Calu3 (cell line): ENCODE measurements around the gene MED27. TPM values are rescaled to one million over a fixed set of nuclear protein-coding genes. Genes with fewer than 3 reads are reported as not detected.

Experiments
- BruUV-seq: library from RNA; stranded (reverse); fragments of 400-500 nt; replicated peaks from 2 replicates; lab custom pipeline; 2021; lab: Mats Ljungman, UMichigan
- CTCF ChIA-PET: fragments of 300-600 bp; sonication (Branson Sonifier 250); formaldehyde crosslinking; loops from one replicate; lab custom pipeline; 2022; ENCODE audit warnings: antibody characterized with exemption; lab: Charles Lee
- DNase-seq: peaks from one replicate; pipeline ENCODE4 v3.0.0; 2022
- H3K27ac Mint-ChIP-seq: one replicate; pipeline ENCODE4 v1.8.0; 2022; ENCODE audit warnings: mixed read lengths; ENCODE audit not compliant: unreplicated experiment
- H3K27me3 Mint-ChIP-seq: one replicate; pipeline ENCODE4 v1.8.0; 2022; ENCODE audit warnings: mixed read lengths; ENCODE audit not compliant: unreplicated experiment
- H3K36me3 Mint-ChIP-seq: one replicate; pipeline ENCODE4 v1.8.0; 2022; ENCODE audit warnings: mild to moderate bottlenecking, moderate library complexity, mixed read lengths; ENCODE audit not compliant: insufficient read depth, unreplicated experiment
- H3K4me1 Mint-ChIP-seq: one replicate; pipeline ENCODE4 v1.8.0; 2022; ENCODE audit warnings: mild to moderate bottlenecking, low read depth, mixed read lengths; ENCODE audit not compliant: unreplicated experiment
- H3K4me3 Mint-ChIP-seq: one replicate; pipeline ENCODE4 v1.8.0; 2022; ENCODE audit warnings: mild to moderate bottlenecking, low read depth, moderate library complexity, mixed read lengths; ENCODE audit not compliant: unreplicated experiment
- H3K9me3 Mint-ChIP-seq: one replicate; pipeline ENCODE4 v1.8.0; 2022; ENCODE audit warnings: low read depth, mixed read lengths; ENCODE audit not compliant: unreplicated experiment
- CTCF ChIP-seq: fragments of 200-600 bp; IDR thresholded peaks from one replicate; pipeline ENCODE4 v1.8.0; 2022; ENCODE audit warnings: antibody characterized with exemption; ENCODE audit not compliant: unreplicated experiment
- intact Hi-C: fragments of 100-400 bp; cut with micrococcal nuclease; formaldehyde crosslinking; loops from one replicate; pipeline ENCODE4 v1.10.0; 2022; ENCODE audit not compliant: unreplicated experiment
- total RNA-seq: library from RNA; stranded (reverse); gene quantifications from 2 replicates; pipeline ENCODE4 v1.2.3, GENCODE V29; 2022

MED27 gene
- total RNA-seq, 1 experiment from 2014 or later = 19.3 TPM

- BruUV-seq = no TSS peak
- Mint-ChIP-seq H3K4me3 (no peak overlapping the region), H3K27me3 (no peaks in the 10 kb centered on the region), H3K9me3 (peaks cover 2% of the 10 kb centered on the region), H3K4me1 (peaks cover 18% of the 10 kb centered on the region), H3K27ac (no peak overlapping the region), H3K36me3 (no peaks in the 10 kb centered on the region)
- intact Hi-C loops = no loop called here
- TF ChIP-seq CTCF = no peak
- no peak for DNase-seq
- CTCF ChIA-PET = no interaction called here
Measured at GRCh38 chr9:132020820-132021510, 58.7 kb downstream of the MED27 start.

GRCh38 chr9:132020272-132020671 lies 59.4 kb downstream of the MED27 start:
- intact Hi-C loops = no loop called here
- CTCF ChIA-PET = no interaction called here
- H3K27ac Mint-ChIP-seq = no peak overlapping the region
- no peak overlapping the region for H3K4me3 Mint-ChIP-seq
- no peaks in the 10 kb centered on the region for H3K36me3 Mint-ChIP-seq
- no peak for TF ChIP-seq CTCF
- peaks cover 18% of the 10 kb centered on the region for H3K4me1 Mint-ChIP-seq
- peaks cover 2% of the 10 kb centered on the region for H3K9me3 Mint-ChIP-seq
- BruUV-seq = no TSS peak
- no peaks in the 10 kb centered on the region for H3K27me3 Mint-ChIP-seq
- DNase-seq = no peak

- Mint-ChIP-seq H3K36me3 (no peaks in the 10 kb centered on the region), H3K4me3 (no peak overlapping the region), H3K27ac (no peak overlapping the region), H3K4me1 (peaks cover 18% of the 10 kb centered on the region), H3K27me3 (no peaks in the 10 kb centered on the region), H3K9me3 (peaks cover 2% of the 10 kb centered on the region)
- TF ChIP-seq CTCF = no peak
- no TSS peak for BruUV-seq
- intact Hi-C loops = no loop called here
- DNase-seq = no peak
- CTCF ChIA-PET = no interaction called here
Measured at GRCh38 chr9:132019702-132020101, 60.0 kb downstream of the MED27 start.

GRCh38 chr9:132018957-132019405 lies 60.7 kb downstream of the MED27 start:
- Mint-ChIP-seq H3K4me3 (no peak overlapping the region), H3K9me3 (peaks cover 2% of the 10 kb centered on the region), H3K36me3 (no peaks in the 10 kb centered on the region), H3K27ac (no peak overlapping the region), H3K4me1 (peaks cover 18% of the 10 kb centered on the region), H3K27me3 (no peaks in the 10 kb centered on the region)
- no peak for DNase-seq
- no TSS peak for BruUV-seq
- no peak for TF ChIP-seq CTCF
- intact Hi-C loops = no loop called here
- CTCF ChIA-PET = no interaction called here
